Fibroblast of gingiva (primary cell): ENCODE measurements around the gene EIF2AK3.
"Not testable (repeated sequence)": the region's sequence is repeated elsewhere in the genome, so short reads cannot be mapped to it uniquely, and the experiment has no call there.

Source experiments
- DNase-seq: peaks from one replicate; pipeline ENCODE4 v3.0.0-alpha.2; 2011; ENCODE audit warnings: low read depth

The EIF2AK3 gene

GRCh38 chr2:88636026-88636425, 8.8 kb upstream of the EIF2AK3 start:
- DNase-seq: no peak

GRCh38 chr2:88632569-88632968, 5.3 kb upstream of the EIF2AK3 start:
- no peak for DNase-seq

- DNase-seq: no peak
These were observed 1.3 kb upstream of the EIF2AK3 start for GRCh38 chr2:88628571-88628939.

- peak; percentile 99 for DNase-seq
These were observed 749 bp upstream of the EIF2AK3 start for GRCh38 chr2:88627856-88628570.

DNA sequence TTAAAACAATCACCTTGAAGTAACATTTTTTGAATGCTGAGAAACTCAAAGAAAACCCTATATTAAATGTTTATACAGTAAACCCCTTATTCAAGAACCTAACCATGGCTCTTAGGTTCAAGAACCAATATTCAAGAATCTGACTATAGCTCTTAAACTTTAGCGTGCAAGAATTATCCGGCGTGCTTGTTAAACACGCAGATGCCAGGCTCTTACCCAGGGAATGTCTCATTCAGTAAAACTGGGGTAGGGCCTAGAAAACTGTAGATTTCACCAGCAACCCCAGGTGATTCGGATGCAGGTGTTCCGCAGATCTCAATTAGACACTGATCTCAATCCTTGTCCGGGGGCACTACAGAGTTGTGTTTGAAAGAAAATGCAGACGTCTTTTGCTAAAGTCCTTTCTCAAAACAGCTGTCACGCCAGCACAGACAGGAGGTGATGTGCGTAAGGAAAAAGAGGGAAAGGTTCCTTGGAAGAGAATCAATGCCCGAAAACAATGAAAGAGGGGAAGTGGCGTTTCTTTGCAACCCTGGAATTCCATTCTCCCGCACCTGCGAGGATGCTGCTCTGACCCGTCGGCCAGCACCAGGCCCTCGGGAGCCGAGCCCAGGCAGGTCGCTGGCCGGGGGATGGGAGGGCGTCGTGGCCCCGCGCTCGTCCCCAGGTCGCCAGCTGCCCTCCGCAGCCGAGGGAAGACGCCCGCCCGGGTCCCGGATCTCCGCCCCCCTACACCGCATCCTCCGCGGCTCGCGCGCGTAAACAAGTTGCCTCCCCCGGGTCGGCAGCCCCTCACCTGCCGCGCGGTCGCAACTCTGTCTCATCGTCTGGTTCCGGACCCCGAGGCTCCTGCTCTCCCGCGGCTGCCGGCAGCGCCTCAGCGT, 851 bp downstream of the EIF2AK3 start:
- no peak for DNase-seq

GRCh38 chr2:88624477-88624876, 2.8 kb downstream of the EIF2AK3 start:
- no peak for DNase-seq

- DNase-seq: not testable (repeated sequence)
These were observed 3.3 kb downstream of the EIF2AK3 start for GRCh38 chr2:88623831-88624465.

- no peak for DNase-seq
These were observed 5.0 kb downstream of the EIF2AK3 start for GRCh38 chr2:88622307-88622706.

DNA sequence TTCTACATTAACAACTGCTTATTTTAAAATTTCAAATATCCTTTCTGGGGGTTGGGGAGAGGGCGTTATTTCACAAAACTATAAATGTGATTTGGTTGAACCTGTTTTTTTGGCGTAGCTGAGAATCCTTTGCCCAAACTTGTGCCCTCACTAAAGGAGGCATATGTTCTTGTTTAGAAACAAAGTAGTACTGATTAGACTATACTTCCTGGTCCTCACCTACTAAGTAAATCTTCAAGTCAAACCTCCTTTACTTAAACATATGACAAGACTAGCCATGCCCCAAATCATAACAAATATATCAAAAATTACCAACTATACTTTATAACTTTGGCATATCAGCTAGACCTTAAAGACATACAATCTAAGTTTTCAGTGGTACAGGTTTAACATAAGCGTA, 5.8 kb downstream of the EIF2AK3 start:
- no peak for DNase-seq

- DNase-seq: no peak
These were observed 7.2 kb downstream of the EIF2AK3 start for GRCh38 chr2:88620015-88620414.

GRCh38 chr2:88615822-88616221, 11.4 kb downstream of the EIF2AK3 start:
- DNase-seq: no peak

GRCh38 chr2:88614497-88615157, 12.6 kb downstream of the EIF2AK3 start:
- DNase-seq: no peak

GRCh38 chr2:88613921-88614320, 13.3 kb downstream of the EIF2AK3 start:
- no peak for DNase-seq

DNA sequence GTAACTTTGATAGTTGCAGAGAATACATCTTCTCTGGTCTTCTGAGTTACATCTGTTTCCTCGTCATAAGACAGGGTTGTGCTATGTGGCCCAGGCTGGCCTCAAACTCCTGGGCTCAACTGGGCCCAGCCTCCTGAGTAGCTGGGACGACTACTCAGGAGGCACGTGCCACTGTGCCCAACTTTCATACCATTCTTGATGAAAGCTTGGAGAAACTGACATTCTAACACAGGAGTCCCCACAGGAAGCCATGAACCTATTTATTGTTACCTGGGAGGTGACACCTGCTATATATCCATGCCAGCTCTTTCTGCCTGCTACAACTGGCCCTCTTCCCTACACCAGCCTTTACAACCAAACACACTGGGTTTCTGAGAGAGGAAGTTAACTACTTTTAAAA, 19.1 kb downstream of the EIF2AK3 start:
- DNase-seq: no peak

GRCh38 chr2:88607416-88607815, 19.8 kb downstream of the EIF2AK3 start:
- DNase-seq: no peak

DNA sequence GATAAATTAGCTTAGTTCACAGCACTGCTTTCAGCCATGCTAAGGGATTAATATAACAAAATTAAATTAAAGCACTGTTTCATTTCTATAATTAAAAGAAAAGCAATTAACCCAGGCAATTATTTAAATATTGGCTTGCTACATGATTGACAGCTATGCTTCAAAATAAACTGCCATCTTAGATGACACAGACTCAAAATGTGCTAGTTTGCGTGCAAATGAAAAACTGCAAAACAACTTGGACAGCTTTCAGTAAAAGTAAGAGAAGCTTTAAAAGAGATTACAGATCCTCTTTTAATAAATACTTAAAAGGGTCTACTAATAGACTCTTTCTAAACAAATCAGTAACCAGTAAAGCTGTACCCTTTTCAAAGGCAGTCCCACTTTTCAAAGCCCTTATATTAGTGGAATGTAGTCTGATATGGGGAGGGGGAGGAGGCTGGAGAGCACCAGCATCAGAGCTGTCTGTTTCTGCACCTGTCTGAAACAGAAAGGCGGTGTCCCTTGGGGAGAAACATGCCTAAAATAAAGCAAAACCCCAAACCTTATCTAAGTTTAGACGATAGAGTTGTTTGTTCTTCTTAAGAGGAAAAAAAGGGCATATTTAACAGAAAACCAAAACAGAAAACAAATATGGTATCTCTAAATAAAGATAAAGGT, 20.8 kb downstream of the EIF2AK3 start:
- DNase-seq: no peak

GRCh38 chr2:88603146-88603545, 24.1 kb downstream of the EIF2AK3 start:
- no peak for DNase-seq

DNA sequence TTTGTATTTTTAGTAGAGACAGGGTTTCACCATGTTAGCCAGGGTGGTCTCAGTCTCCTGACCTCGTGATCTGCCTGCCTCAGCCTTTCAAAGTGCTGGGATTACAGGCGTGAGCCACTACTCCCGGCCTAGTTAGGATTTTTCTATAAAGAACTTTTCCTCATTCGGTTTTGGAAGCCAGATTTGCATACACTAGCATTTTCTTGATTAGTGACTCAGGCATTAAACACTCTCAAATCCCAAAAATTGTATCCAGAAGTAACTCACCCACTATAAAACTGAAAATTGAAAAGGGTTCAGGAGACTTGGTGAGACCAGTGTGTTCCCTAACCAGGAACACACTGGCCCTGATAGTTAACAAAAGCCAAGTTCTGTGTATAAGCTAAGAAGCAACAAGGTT, 25.2 kb downstream of the EIF2AK3 start:
- no peak for DNase-seq

DNA sequence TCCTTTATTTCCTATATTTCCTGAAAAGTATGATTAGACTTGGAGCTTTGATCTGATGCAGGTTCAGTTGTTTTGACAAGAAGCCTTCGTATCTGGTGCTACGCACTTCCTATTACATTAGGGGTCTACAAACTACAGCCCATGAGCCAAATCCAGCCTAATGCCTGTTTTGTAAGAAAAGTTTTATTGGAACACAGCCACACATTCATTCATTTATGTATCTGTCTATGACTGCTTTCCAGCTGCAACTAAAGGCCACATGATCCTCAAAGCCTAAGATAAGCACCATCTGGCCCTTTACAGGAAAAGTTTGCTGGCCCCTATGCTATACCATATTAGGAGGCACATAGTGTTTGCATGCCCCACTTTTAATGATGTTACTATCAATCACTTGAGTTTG, 26.0 kb downstream of the EIF2AK3 start:
- no peak for DNase-seq

- peak; percentile 79 for DNase-seq
These were observed 27.2 kb downstream of the EIF2AK3 start for GRCh38 chr2:88600038-88600465.

GRCh38 chr2:88599527-88599926, 27.7 kb downstream of the EIF2AK3 start:
- DNase-seq: no peak

DNA sequence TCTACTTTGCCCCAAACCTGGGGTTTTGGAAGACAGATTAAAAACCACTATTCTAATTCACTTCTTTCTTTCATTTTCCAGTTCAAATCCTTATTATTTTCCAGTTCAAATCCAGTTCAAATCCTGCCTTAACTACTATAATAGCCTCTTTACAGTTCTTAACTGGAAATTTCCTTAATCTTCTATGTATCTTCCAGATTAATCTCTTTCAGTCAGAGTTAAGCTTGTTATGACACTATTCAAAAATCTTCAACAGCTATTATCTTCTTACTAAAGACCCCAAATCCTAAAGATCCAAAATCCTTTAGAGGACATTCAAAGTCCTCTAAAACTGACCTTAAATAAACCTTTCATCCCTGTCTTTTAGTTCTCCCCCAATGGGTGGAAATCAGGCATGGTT, 30.1 kb downstream of the EIF2AK3 start:
- DNase-seq: no peak
